A549 (cell line): ENCODE results near the gene ATP6V0A4. TPM values are rescaled to one million over a fixed set of nuclear protein-coding genes. Genes with fewer than 3 reads are reported as not detected.

Experiments used
- ATAC-seq, 2 experiments: fragments of 200-7000 bp in 1 of 2; fragments of >200 bp in 1 of 2; cut with Nextera tagmentation in 1 of 2; cut with Tn5 transposase in 1 of 2; 3 replicates each; pipeline versions ENCODE4 v1.8.0 to v1.9.1; 2018 to 2020; ENCODE audit warnings: mild to moderate bottlenecking in 1 of 2, moderate library complexity in 1 of 2
- CTCF ChIA-PET: fragments of 300-600 bp; sonication (Branson Sonifier 250); formaldehyde crosslinking; extraction: SDS; loops from one replicate; lab custom pipeline; 2021; ENCODE audit warnings: antibody characterized with exemption, inconsistent platforms; lab: Yijun Ruan, JAX
- POLR2A ChIA-PET: fragments of 350-600 bp; formaldehyde crosslinking; extraction: SDS; loops from one replicate; lab custom pipeline; 2021; ENCODE audit warnings: antibody characterized with exemption, inconsistent platforms; lab: Yijun Ruan, JAX
- DNase-seq, 2 experiments: peaks; one replicate each; pipeline versions ENCODE4 v3.0.0 to v3.0.0-alpha.2; 2011 to 2016; ENCODE audit warnings: low read depth in 1 of 2, low spot score in 1 of 2
- FAIRE-seq: peaks from 2 replicates; lab custom pipeline; 2011; peaks lifted over from hg19 to GRCh38; lab: Jason Lieb, UNC
- H3K27ac ChIP-seq, 2 experiments: fragments of >200 bp; sonication (Bioruptor Twin); formaldehyde crosslinking; 3 replicates each; pipeline ENCODE4 v1.5.1; 2016 to 2017
- H3K4me1 ChIP-seq: fragments of >200 bp; sonication (Bioruptor Twin); formaldehyde crosslinking; 3 replicates; pipeline ENCODE4 v1.6.1; 2016
- H3K4me2 ChIP-seq: fragments of >200 bp; sonication (Bioruptor Twin); formaldehyde crosslinking; 3 replicates; pipeline ENCODE4 v1.6.1; 2016
- H3K4me3 ChIP-seq: fragments of >200 bp; sonication (Bioruptor Twin); formaldehyde crosslinking; 3 replicates; pipeline ENCODE4 v1.5.1; 2016
- H3K9me3 ChIP-seq: fragments of >200 bp; sonication (Bioruptor Twin); formaldehyde crosslinking; 3 replicates; pipeline ENCODE4 v1.6.1; 2016
- ATOH8 ChIP-seq: fragments of 250-450 bp; sonication (Bioruptor Pico); IDR thresholded peaks from 2 replicates; pipeline ENCODE4 v1.5.0; 2020; ENCODE audit warnings: low read depth, mild to moderate bottlenecking, moderate library complexity
- BHLHE40 ChIP-seq: IDR thresholded peaks from 2 replicates; pipeline ENCODE4 v1.6.1; 2012; ENCODE audit warnings: low read depth, low read length, inconsistent platforms
- CBX2 ChIP-seq: fragments of 200-600 bp; sonication (generic); IDR thresholded peaks from 2 replicates; pipeline ENCODE4 v1.6.1; 2016; ENCODE audit warnings: low read depth, mild to moderate bottlenecking, borderline replicate concordance
- CHD2 ChIP-seq: fragments of 150-350 bp; IDR thresholded peaks from 2 replicates; pipeline ENCODE4 v1.6.1; 2014; ENCODE audit warnings: low read length; ENCODE audit not compliant: partially characterized antibody
- CHD4 ChIP-seq: fragments of 200-600 bp; sonication (generic); IDR thresholded peaks from 2 replicates; pipeline ENCODE4 v1.6.1; 2016; ENCODE audit warnings: antibody characterized with exemption, mild to moderate bottlenecking, borderline replicate concordance
- CTCF ChIP-seq: fragments of >200 bp; sonication (Bioruptor Twin); formaldehyde crosslinking; IDR thresholded peaks from 3 replicates; pipeline ENCODE4 v1.5.1; 2016
- EHMT2 ChIP-seq: fragments of 200-600 bp; sonication (generic); IDR thresholded peaks from 2 replicates; pipeline ENCODE4 v1.6.1; 2016; ENCODE audit warnings: antibody characterized with exemption, low read depth, mild to moderate bottlenecking, moderate library complexity
- FOSB ChIP-seq: fragments of 250-450 bp; sonication (Bioruptor Pico); IDR thresholded peaks from 2 replicates; pipeline ENCODE4 v1.5.0; 2020; ENCODE audit warnings: mild to moderate bottlenecking, moderate library complexity
- FOXS1 ChIP-seq: fragments of 250-450 bp; sonication (Bioruptor Pico); IDR thresholded peaks from 2 replicates; pipeline ENCODE4 v1.5.0; 2020; ENCODE audit warnings: mild to moderate bottlenecking, moderate library complexity
- HEYL ChIP-seq: fragments of 250-450 bp; sonication (Bioruptor Pico); IDR thresholded peaks from 2 replicates; pipeline ENCODE4 v1.8.0; 2021; ENCODE audit warnings: mild to moderate bottlenecking, moderate library complexity
- HOXB13 ChIP-seq: fragments of 250-450 bp; sonication (Bioruptor Pico); IDR thresholded peaks from 2 replicates; pipeline ENCODE4 v1.5.0; 2020; ENCODE audit warnings: low read depth, mild to moderate bottlenecking, moderate library complexity
- JUNB ChIP-seq: fragments of >200 bp; sonication (Bioruptor Twin); formaldehyde crosslinking; IDR thresholded peaks from 2 replicates; pipeline ENCODE4 v1.6.1; 2016
- MAFK ChIP-seq: fragments of 450-650 bp; IDR thresholded peaks from 2 replicates; pipeline ENCODE4 v1.6.1; 2014; ENCODE audit not compliant: partially characterized antibody
- MAZ ChIP-seq: fragments of 150-350 bp; IDR thresholded peaks from 2 replicates; pipeline ENCODE4 v1.6.1; 2014; ENCODE audit warnings: antibody characterized with exemption, low read depth, low read length, borderline replicate concordance
- MYC ChIP-seq: IDR thresholded peaks from 2 replicates; pipeline ENCODE4 v1.6.1; 2012; ENCODE audit warnings: mild to moderate bottlenecking, inconsistent platforms, low read length, improper control_type of control experiment, borderline replicate concordance
- NFE2L2 ChIP-seq: fragments of 150-350 bp; conservative IDR thresholded peaks from 2 replicates; pipeline ENCODE4 v1.6.1; 2014; ENCODE audit warnings: low read length
- NPAS2 ChIP-seq: fragments of 250-450 bp; sonication (Bioruptor Pico); IDR thresholded peaks from 2 replicates; pipeline ENCODE4 v1.8.0; 2022; ENCODE audit warnings: mild to moderate bottlenecking, moderate library complexity, borderline replicate concordance
- POLR2A ChIP-seq: IDR thresholded peaks from 2 replicates; pipeline ENCODE4 v1.6.1; 2012; ENCODE audit warnings: mild to moderate bottlenecking, low read length
- POLR2AphosphoS2 ChIP-seq: conservative IDR thresholded peaks from 2 replicates; pipeline ENCODE4 v1.6.1; 2012; ENCODE audit warnings: low read length, improper control_type of control experiment, inconsistent platforms
- RAD21 ChIP-seq, 2 experiments: fragments of >200 bp in 1 of 2; sonication (Bioruptor Twin) in 1 of 2; formaldehyde crosslinking in 1 of 2; IDR thresholded peaks in 1 of 2; conservative IDR thresholded peaks in 1 of 2; 2 replicates in 1 of 2; 3 replicates in 1 of 2; pipeline ENCODE4 v1.6.1; 2012 to 2018; ENCODE audit warnings: inconsistent platforms in 1 of 2
- REST ChIP-seq: fragments of 200-600 bp; sonication (generic); IDR thresholded peaks from 2 replicates; pipeline ENCODE4 v1.6.1; 2016; ENCODE audit warnings: antibody characterized with exemption, mild to moderate bottlenecking, moderate library complexity
- TFCP2L1 ChIP-seq: fragments of 250-450 bp; sonication (Bioruptor Pico); IDR thresholded peaks from 2 replicates; pipeline ENCODE4 v1.5.0; 2021; ENCODE audit warnings: mild to moderate bottlenecking
- ZC3H11A ChIP-seq: fragments of 450-650 bp; IDR thresholded peaks from 2 replicates; pipeline ENCODE4 v1.6.1; 2014; ENCODE audit warnings: antibody characterized with exemption, mild to moderate bottlenecking
- ZNF302 ChIP-seq: fragments of 250-450 bp; sonication (Bioruptor Pico); IDR thresholded peaks from 2 replicates; pipeline ENCODE4 v1.9.0; 2021; ENCODE audit warnings: inconsistent platforms, mild to moderate bottlenecking, moderate library complexity
- ZSCAN20 ChIP-seq: fragments of 250-450 bp; sonication (Bioruptor Pico); IDR thresholded peaks from 2 replicates; pipeline ENCODE4 v1.8.0; 2022; ENCODE audit warnings: mild to moderate bottlenecking, moderate library complexity
- WGBS: methylation state at CpG from one replicate; pipeline ENCODE4 v1.1.6; 2017; ENCODE audit errors: missing lambda C conversion rate; 5-methylcytosine and 5-hydroxymethylcytosine counted together
- polyA plus RNA-seq, 4 experiments: library from polyadenylated mRNA; depleted of rRNA in 3 of 4; stranded (reverse); fragments of >200 nt; fragmentation: RNase III in 1 of 4; extraction: RNeasy Plus Mini Kit Qiagen cat#74134 plus additional on column Dnase treatment in 1 of 4; gene quantifications; 2 replicates in 3 of 4; 3 replicates in 1 of 4; pipeline ENCODE4 v1.2.3, GENCODE V29; 2011 to 2017

Gene ATP6V0A4
- polyA plus RNA-seq, 2 of the 4 experiments (the other 2 are of a cell fraction): 0.09 to 0.25 TPM

GRCh38 chr7:138668229-138668596 is 129.8 kb downstream of the ATP6V0A4 start (continued):
- TF ChIP-seq NPAS2 (CRISPR knock-in tag) (no peak), RAD21 (conservative IDR thresholded peaks at IDR 0.05 in 1 of 2, IDR thresholded peaks at IDR 0.05 in 1 of 2) (no peak), BHLHE40 (no peak), ATOH8 (no peak), CHD2 (no peak), POLR2A (no peak)

GRCh38 chr7:138667535-138668228 is 130.3 kb downstream of the ATP6V0A4 start:
- ATAC-seq (no peak), DNase-seq (no peak), FAIRE-seq (no peak)
- Histone ChIP-seq H3K4me1 (no peaks in the 10 kb centered on the region), H3K27ac (no peak overlapping the region), H3K9me3 (no peaks in the 10 kb centered on the region), H3K4me3 (no peak overlapping the region), H3K4me2 (no peak overlapping the region)
- TF ChIP-seq CBX2 (no peak), MAZ (no peak), EHMT2 (no peak), ZNF302 (CRISPR knock-in tag) (no peak), FOXS1 (no peak), POLR2A (no peak), MAFK (no peak), ZC3H11A (no peak), REST (no peak), POLR2AphosphoS2 (no peak), TFCP2L1 (CRISPR knock-in tag) (no peak), HEYL (CRISPR knock-in tag) (no peak), HOXB13 (CRISPR knock-in tag) (no peak), CHD4 (no peak), MYC (no peak), ZSCAN20 (CRISPR knock-in tag) (no peak), JUNB (no peak), NFE2L2 (no peak), CTCF (no peak), FOSB (CRISPR knock-in tag) (no peak)
- CTCF ChIA-PET: interaction anchor here (2.3 kb wide), 1 partner anchor 71 kb away, joined by 6 read pairs; no protein-coding TSS in a partner anchor
- 24% methylated on average over 6 of the region's 6 CpGs for WGBS
- POLR2A ChIA-PET: no interaction called here
